T-helper 1 cell treated with Interleukin-12 subunit alpha and Interleukin-12 subunit beta and Interleukin-4 antibody, amounts not matched to agents 30 ng/mL and 1 ng/mL, for 36 hours (primary cell): ENCODE data around the gene YBEY. TPM values are rescaled to one million over a fixed set of nuclear protein-coding genes. Genes with fewer than 3 reads are reported as not detected.

ENCODE experiments used
- intact Hi-C: fragments of 100-400 bp; cut with micrococcal nuclease; formaldehyde crosslinking; loops from one replicate; pipeline ENCODE4 v1.15.1; 2024
- total RNA-seq: library from RNA; stranded (reverse); gene quantifications from 2 replicates; pipeline ENCODE4 v1.2.3, GENCODE V29; 2022

The YBEY gene
- total RNA-seq, 1 donor from 2014 or later: 12.5 TPM

DNA sequence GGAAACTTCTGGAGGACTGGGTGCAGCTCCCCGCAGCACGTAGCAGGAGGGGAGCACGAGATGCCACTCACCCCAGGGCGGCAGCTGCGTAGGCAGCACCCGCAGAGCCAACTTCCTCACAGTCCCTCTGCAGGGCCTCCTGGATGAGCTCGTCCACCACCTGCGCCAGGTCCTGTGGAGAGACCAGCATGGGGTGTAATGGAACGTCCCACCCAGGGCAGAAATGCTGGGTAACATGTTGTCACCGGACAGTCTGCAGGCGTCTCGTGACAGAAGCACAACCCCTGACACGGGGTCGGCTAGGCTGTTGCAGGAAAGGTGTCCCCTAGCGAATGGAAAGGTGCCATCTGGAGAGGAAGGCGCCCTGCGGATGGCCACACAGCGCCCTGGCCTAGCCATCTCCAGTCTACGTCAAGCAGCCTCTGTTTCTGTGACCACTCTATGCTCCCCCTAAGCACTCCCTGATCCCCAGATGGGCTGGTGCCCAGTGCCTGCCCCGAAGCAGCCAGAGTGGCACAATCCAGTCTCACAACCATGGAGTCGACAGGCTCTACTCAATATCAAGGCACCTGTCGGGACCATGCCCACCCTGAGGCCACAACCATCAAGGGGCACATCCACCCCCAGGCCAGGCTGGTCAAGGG is 22.0 kb upstream of the YBEY start:
- intact Hi-C loops: no loop called here

DNA sequence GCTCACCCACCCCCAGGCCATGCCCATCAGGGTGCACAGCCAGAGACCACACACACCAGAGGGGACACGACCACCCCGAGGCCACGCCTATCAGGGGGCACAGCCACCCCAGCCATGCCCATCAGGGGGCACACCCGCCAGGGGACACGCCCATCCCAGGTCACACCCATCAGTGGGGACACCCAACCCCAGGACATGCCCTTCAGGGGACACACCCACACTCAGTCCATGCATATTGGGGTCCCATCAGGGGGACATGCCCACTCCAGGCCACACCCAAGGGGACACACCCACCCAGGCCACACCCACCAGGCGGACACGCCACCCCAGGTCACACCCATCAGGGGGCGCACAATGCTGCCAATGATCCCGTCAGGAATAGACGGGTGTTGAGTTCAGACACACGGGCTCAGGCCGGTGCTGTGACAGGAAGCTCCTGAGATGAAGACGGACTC is 21.4 kb upstream of the YBEY start:
- intact Hi-C loops: no loop called here

DNA sequence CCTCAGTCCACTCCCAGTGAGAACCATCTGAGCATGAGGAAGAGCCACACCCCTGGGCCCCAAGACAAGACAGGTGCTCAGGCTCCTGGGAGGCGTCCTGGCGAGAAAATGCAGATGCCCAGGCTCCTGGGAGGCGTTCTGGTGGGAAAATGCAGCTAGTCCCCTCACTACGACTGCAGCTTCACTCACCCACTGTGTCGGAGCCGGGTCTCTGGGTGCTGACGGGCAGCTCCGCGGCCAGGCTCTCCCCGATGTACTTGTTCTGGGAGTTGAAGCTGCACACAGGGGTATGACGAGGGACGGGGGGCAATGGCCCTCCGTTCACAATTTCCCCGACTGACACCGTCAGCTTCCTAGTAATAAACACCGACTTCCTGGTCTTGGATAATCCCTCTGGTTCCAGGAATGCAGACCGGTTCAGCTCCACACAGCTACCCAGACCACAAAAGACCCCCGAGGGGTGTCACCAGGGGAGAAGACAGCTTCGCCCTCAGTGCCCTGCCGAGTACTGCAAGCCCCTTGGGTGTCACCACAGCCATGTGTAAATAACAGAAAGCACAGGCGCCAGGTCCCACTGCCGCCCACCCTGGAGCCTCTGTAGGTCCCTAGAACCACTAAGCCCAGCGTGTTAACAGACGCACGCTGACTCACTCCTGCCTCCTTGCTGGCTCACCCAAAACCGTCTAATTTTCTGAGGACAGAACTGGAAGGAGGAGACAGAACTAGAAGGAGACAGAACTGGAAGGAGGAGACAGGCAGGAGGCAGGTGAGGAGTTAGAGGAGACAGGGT is 20.2 kb upstream of the YBEY start:
- intact Hi-C loops: no loop called here

DNA sequence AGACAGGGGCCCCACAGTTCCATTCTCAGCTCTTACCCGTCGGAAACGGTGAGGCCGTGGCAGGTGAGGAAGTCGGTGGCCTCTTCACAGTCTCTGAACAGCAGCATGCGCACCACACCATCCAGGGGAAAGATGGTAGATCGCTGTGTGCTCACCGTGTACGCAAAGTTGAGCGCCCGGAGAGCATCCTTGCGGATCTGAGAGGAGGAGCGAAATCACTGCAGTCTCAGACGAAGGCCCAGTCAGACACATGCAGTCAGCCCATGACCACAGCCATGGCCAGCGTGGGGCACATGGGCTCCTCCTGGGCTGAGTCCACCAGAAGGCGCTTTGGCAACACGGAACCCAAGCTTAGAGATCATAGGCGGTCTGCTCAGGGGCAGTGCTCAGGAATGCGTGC is 19.2 kb upstream of the YBEY start:
- intact Hi-C loops: no loop called here

DNA sequence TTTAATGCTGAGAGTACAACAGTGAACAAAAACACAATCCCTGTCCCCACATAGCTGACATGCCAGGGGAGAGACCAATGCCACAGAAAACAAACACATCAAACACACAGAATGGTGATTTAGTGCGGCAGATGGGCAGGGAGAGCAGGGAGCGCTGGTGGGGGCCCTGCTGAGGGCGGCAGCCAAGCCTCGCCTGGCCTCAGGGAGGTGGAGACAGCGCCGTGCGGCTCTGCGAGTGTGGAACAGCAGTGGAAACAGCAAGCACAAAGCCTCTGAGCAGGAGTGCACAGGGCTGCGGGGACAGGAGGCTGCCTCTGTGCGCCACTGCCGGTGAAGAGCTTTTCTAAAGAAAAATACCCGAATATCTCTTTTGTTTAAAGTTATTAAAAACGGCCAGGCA is 17.8 kb upstream of the YBEY start:
- intact Hi-C loops: no loop called here

DNA sequence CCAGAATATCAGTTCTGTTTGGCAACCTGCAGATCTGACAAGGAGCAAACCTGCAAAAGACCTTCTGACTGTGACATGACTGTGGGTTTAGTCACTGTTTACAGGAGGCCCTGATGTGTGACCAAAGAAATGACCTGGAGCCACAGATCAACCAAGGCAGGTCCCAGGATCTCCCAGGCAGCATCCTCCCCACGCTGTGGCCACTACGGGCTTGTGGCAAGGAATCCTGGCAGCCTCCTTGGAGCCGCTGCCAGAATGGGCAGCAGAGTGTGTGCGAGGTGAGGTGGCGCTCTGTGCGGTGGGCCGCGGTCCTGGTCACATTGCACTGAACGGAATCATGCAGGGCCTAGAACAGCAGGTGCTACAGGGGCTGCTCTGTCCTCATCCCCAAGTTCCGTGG is 16.7 kb upstream of the YBEY start:
- intact Hi-C loops: no loop called here

DNA sequence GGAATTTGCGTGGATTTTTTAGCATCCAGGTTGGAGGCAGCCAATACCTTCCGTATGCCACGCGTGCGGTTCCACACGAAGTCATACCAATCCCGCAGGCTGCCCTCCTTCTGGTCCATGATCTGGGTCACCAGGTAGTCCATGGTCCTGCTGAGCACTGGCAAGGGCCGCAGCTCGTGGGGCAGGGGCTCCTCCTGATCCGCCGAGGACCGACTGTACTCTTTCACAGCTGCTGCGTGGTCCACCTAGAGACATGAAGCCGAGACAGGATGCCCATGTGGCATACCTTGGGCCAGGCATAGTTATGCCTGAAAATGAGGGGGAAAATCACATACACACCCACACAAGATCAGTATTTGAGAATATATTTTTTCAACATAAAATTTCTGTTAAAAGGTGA is 12.8 kb upstream of the YBEY start:
- intact Hi-C loops: no loop called here

DNA sequence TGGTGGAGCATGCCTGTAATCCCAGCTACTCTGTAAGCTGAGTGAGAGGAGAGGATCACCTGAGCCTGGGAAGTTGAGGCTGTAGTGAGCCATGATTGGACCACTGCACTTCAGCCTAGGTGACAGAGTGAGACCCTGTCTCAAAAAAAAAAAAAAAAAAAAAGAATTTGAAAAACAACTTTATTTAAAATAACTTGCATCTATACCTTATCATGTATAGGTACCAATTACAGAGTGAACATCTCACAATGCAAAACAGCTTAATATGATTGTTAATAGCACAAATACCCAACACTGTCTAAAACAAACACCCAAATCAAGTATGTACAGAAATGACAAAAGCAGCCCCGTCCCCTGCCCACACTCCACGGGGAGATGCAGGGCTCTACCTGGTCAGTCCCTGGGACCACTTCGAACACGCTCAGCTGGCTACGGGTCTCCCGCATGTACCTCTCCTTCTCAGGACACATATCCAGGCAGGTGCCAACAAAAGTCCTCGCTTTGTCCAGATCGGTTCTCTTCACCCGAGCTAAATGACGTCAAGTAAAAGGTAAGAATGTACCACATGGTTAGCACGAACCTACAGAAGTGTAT is 11.2 kb upstream of the YBEY start:
- intact Hi-C loops: no loop called here

DNA sequence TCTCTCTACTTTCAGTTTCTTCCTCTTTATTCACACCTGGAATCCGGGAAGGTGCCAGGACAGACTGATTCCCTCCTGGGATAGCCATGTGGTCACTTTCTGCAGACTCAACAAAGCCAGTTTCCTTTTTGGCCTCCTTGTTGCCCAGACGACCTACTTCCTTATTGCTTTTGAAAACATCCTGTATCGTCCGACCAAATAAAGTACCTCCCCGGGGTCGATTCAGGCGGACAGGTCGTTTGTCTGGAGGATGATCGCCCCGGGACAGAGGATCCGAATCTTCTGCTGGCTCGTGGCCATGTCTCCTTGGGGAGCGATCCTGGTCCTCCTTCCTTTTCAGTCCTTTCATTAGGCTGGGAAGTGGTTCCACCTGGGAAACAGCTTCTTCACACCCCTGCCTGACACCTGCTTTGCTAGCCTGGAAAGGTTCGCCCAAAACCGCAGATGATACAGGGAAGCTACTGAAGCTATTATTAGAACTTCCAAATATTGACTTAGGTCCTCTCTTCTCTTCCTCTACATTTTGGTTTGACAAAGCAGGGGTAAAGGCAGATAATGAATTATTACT is 2.0 kb upstream of the YBEY start:
- intact Hi-C loops: no loop called here

DNA sequence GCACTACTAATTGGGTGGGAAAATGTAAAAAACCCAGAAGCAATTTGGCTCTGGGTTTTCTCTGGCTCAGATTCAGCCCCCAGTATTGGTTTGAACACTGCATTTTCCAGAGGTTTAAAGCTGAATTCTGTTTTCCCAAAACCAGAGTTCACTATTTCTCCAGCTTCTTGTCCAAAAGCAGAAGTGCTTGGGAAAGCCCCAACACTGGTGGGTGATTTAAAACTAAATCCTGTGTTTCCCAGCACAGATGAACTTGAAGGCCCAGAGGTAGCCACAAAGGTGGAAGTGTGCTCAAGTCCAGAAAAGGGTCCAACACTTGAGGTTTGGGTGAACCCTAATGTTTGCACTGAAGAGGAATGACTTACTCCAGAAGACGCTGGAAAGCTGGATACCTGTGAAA is 1.4 kb upstream of the YBEY start:
- intact Hi-C loops: loop anchor here (1.0 to 5.0 kb wide), 2 partner anchors 31 to 83 kb away; no protein-coding TSS in a partner anchor

DNA sequence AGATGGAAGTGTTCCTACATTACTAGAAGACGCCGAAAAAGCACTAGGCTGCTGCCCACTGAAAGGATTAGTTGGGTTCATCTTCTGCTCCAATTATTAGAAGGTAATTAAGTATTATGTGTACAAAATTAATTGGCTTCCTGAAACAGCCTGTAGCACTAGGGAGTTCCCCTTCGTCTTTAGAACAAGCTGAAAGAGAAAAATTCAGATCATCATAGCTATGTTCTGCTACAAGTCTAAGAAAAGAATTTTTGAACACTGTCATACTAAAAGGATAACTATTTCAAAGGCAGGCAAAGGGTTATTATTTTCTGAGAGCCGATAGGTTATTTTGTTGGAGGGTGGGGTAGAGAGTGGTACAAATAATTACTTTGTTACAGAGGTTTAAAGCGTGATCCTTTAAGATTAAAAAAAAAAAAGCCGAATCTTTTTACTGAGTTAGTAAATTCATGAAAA is 908 bp upstream of the YBEY start, which contains the start of gene MCM3AP:
Gene MCM3AP, minus strand, starts transcription at position 406 of the 456 bp plus-strand sequence. Its CDS starts 325 bp downstream, at position 81.
- intact Hi-C loops: loop anchor here (1.0 to 5.0 kb wide), 2 partner anchors 32 to 82 kb away; no protein-coding TSS in a partner anchor

DNA sequence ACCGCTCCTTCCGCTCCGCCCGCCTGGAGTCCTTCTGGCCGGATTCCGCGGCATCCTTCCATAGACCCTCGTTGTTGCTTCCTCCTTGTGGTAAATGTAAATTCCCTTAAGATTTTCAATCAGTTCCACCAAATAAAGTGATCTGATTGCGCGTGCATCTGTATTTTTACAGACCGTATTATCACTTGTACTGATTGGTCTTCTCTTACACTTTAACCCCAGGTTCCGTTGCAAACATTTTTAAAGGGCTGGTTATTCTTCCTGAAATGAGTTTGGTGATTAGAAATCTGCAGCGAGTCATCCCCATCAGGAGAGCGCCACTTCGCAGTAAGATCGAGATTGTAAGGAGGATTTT is 483 bp downstream of the YBEY start:
- intact Hi-C loops: loop anchor here (1.0 to 5.0 kb wide), 8 partner anchors 10 to 316 kb away; partner anchors contain the start of genes DIP2A, LSS and PCNT

DNA sequence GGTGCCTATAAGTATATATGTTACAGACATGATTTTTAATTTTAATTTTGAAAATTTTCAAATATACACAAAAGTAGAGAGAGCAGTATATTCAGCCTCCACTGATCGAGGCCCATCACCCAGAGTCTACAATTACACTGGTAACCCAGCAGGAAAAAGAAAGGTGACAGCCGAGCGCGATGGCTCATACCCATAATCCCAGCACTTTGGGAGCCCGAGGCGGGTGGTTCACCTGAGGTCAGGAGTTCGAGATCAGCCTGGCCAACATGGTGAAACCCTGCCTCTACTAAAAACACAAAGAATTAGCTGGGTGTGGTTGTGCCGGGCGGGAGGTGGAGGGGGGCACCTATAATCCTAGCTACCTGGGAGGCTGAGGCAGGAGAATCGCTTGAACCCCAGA is 1.4 kb downstream of the YBEY start:
- intact Hi-C loops: loop anchor here (2.0 to 5.0 kb wide), 2 partner anchors 80 to 317 kb away; no protein-coding TSS in a partner anchor

DNA sequence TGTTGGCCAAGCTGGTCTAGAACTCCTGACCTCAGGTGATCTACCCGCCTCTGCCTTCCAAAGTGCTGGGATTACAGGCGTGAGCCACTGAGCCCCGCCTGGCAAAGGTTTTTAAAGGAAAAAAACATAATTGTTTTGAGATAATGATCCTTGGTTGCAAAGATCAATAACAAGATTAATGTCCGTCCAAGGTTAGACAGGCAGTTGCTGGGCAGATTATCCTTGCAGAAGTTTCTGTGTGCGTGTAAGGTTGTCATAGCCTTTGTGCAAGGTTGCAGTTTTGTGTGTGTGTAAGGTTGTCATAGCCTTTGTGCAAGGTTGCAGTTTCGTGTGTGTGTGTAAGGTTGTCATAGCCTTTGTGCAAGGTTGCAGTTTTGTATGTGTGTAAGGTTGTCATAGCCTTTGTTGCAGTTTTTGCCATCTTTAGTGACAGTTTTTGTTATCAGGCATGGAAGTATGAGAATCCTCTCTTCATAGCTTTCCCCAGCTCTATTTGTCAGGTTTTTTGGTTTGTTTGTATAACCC is 3.6 kb downstream of the YBEY start:
- intact Hi-C loops: loop anchor here (5.0 kb wide), 1 partner anchor 78 kb away; no protein-coding TSS in a partner anchor

DNA sequence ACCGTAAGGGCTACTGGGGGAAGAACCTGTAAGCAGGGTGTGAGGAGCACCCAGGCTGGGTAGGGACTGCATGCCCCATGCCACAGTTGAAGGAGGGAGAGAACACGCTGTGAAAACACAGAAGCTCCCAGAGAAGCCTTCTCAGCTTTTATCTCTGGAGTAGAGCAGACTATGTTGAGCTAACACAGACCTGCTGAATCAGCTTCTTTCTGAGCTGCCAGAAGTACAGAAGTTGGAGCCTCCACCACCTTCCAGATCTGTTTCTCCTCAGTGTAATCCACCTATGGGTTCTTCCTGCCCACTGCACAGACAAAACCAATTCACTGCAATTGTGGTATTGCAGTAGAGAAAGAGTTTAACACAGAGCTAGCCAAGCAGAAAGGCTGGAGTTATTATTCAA is 5.4 kb downstream of the YBEY start:
- intact Hi-C loops: no loop called here

DNA sequence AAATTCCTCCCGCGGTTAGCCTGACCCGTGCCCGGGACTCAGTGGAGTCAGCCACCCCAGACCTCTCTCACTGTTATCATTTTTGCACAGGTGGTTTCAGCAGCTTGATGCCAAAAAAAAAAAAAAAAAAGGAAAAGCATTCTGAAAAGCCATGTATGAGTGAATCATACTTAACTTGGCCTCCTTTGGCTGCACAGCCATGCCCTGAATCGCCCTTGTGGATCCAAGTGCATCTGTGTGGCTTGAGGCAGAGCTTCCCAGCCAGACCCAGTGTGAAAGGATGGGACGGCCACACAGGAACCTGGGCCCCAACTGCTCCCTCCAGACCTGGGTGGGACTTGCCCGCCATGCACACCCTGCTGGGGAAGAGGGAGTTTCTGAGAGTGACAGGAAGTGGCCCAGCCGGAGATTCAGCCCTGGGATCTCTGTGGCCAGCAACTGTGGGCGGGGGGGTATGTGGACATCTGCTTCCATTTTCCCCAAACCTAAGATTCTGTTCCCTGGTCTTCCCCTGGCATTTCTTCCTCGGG is 8.6 kb downstream of the YBEY start:
- intact Hi-C loops: no loop called here

DNA sequence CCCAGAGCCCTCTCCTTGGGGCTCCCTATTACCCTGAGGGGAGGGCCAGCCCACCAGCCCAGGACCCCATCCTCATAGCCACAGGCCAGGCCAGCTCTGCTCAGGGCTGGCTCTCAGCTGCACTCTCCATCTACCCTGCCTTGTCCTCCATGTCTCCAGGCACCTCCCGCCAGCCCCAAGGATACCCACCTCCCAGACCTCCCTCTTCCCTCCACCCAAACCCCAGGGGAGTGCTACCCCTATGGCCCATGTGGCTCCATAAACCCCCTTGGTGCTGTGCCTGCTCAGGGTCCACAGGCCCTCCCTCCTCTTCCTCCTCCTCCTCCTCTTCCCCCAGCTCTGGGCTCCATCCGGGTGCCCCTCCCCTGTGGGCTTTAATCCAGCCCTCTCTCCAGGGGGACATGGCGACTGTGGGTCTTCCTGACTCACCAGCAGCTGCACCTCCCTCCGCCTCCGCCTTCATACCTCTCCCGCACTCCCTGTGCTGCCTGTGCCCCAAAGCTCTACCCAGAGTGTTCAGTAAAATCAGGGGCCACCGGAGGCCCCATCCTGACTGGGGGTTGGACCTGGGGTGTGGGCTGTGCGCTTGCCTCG is 9.1 kb downstream of the YBEY start:
- intact Hi-C loops: no loop called here

DNA sequence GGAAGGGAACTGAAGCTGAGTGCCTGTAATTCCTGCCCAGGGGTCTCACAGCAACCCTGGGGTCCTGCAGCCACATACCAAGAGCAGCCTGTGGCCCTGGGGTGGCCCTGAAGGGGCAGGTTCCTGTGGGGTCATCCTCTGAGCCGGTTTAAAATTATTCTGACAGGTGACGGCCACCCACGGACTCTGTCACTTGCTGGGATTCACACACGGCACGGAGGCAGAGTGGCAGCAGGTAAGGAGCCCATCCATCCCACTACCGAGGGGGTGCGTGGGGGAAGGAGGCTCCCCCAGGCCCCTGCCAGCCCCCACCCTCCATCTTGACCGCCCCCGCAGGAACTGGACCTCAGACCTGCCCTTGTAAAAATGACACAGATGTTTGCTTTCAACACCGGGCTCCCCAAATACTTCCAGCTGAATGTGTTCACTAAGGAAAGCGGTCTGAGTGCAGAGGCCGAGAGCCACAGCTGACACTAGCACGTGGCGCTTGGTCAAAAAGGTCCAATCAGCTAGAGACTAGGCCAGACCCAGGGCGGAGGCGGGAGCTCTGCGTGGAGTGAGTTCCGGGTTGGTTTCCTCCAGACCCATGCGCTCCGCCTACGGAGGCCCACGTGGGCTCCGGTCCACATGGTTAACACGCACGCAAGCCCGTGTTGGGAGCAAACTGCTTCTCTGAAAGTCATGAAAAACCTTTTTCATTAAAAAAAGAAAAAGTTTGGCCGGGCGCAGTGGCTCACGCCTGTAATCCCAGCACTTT is 10.0 kb downstream of the YBEY start:
- intact Hi-C loops: loop anchor here (1.0 to 2.0 kb wide), 2 partner anchors 10 to 27 kb away; partner anchors contain the start of genes C21orf58 and YBEY

DNA sequence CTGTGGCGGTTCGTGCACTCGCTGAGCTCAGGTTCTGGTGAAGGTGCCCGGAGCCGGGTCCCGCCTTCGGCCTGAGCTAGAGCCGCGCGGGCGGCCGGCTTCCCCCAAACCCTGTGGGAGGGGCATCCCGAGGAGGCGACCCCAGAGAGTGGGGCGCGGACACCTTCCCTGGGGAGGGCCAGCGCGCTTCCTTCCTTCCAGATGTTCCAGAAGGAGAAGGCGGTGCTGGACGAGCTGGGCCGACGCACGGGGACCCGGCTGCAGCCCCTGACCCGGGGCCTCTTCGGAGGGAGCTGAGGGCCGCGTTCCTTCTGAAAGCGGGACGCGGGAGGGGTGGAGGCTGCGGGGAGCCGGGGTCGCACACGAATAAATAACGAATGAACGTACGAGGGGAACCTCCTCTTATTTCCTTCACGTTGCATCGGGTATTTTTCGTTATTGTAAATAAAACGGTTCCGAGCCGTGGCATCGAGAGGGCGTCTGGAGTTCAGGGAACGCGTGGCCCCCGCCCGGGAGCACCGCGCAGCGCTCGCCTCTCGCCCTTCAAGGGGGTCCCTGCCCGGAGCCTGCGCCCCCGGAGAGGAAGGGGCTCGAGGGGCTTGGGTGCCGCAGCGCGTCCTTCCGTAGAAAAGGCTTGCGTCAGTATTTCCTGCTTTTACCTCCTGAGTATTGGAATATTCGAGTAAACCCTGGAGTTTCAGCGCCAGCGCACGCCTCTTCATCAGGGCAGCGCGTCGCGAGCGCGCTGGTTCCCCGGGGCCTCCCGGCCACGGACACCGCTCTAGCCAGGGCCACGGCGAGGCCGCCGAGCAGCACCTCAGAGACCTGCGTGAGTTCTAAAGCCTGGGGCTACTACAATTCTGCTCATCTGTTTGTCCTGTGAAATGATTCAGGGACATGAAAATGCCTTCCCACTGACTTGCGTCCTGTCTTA is 11.5 kb downstream of the YBEY start:
- intact Hi-C loops: loop anchor here (2.0 kb wide), 1 partner anchor 25 kb away; the partner anchor contains the start of gene C21orf58
